Nucleus accumbens (tissue), 56 donors: ENCODE data around the gene SND1.
A peak's percentile ranks its signal among the peaks of the same experiment; 100 is the strongest.
"Not testable (repeated sequence)": the region's sequence is repeated elsewhere in the genome, so short reads cannot be mapped to it uniquely, and the experiment has no call there.

ENCODE experiments used
- DNase-seq, 56 donors: peaks; one replicate each; lab custom pipeline; 2025; lab: John Stamatoyannopoulos, UW

SND1 gene

DNA sequence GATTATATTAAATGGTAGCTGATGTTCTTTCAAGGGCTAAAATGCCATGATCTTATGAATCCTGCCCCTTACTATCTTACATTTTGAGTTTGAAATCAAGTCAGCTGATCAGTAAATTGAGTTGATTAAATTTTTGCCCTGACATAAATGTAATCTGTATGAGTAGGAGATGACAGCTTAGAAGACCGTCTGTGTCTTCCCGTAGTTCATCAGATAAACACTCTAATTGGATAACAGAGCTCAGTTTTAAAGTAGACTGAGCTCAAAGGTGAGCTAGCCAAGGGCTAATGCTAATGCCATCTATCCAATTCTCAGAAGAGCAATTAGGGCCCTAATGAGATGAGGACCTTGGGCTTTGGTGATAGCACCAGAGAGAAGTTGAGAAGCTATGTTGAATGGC, 296.3 kb downstream of the SND1 start:
- DNase-seq: no peak

DNA sequence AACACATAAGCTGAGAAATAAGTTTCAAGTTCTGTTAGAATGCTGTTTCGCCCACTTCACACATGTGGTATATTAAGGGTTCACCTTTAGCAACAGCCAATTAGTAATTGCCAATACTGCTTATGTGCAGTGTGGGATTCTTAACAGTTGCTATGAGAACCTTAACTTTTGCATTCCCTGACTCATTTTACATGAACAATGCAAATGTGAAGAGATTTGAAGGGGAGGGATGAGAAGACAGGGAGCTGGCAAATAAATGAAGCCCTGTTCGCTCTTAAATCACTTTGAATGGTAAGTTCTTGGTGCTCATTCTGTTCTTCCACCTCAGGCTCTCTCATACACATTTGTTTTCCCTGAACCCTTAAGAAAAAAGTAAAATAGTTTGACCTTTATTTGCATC, 296.9 kb downstream of the SND1 start:
- DNase-seq: peak in 1 of 56 donors; percentile 10

- DNase-seq: no peak
Observed at GRCh38 chr7:127949769-127950222, 297.8 kb downstream of the SND1 start.

GRCh38 chr7:127950233-127950935, 298.4 kb downstream of the SND1 start:
- no peak for DNase-seq

- no peak for DNase-seq
Observed at GRCh38 chr7:127953423-127954356, 301.7 kb downstream of the SND1 start.

GRCh38 chr7:127954357-127954748, 302.4 kb downstream of the SND1 start:
- DNase-seq: no peak

DNA sequence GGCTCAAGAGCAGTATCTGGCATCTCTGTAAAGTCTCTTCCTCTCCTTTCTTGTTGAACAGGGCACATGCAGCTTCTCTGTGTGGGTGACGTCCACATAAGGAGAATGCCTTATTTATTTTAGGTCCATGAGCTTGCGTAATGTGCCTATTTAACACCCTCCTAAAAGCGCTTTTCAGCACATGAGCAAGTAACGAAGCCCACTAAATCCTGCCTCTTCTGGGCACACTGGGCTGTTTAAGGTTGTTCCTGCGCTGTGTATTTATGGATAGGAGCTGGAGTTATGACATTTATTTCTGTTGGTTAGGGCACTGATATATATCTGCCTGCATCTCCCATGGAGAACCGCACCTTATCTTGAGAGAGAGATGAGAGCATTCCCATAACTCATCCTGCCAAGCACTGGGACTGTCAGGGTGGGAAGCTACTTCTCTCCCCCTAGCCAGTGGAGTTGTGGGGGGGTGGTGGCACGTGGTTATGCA, 303.1 kb downstream of the SND1 start:
- DNase-seq: no peak

DNA sequence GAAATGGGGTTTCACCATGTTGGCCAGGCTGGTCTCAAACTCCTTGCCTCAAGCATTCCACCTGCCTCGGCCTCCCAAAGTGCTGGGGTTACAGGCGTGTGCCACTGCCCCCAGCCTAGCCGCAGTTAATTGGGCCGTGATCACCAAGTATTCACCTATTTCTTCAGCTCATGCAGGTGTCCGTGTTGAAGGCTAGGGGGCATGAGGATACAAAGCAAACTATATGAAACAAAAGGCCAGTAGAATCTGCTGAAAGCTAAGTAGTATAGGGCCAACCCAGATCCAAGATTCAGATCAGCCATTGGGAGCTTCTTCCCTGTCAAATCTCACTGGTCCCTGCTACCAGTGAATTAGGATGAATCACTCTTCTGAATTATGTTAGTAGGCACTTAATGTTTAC, 305.9 kb downstream of the SND1 start:
- DNase-seq: no peak

DNA sequence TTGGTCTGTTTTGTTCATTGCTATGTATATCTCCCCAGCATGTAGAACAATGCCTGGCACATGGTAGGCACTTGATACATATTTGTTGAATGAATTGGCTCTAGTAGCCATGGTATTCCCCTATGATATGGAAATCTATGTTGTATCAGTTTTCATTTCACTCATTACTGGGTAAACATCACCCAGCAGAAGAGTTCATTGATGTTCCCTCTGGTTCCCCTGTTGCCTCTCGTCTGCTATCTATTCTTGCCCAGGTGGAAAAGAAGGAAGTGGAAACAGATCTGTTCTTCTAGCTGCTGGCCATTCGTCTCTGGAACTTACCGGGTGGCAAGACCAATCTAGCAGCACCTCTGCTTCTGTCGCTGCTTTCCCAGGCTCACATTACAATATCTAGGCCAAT, 307.8 kb downstream of the SND1 start:
- DNase-seq: no peak

GRCh38 chr7:127961786-127962453, 309.9 kb downstream of the SND1 start:
- DNase-seq: no peak

DNA sequence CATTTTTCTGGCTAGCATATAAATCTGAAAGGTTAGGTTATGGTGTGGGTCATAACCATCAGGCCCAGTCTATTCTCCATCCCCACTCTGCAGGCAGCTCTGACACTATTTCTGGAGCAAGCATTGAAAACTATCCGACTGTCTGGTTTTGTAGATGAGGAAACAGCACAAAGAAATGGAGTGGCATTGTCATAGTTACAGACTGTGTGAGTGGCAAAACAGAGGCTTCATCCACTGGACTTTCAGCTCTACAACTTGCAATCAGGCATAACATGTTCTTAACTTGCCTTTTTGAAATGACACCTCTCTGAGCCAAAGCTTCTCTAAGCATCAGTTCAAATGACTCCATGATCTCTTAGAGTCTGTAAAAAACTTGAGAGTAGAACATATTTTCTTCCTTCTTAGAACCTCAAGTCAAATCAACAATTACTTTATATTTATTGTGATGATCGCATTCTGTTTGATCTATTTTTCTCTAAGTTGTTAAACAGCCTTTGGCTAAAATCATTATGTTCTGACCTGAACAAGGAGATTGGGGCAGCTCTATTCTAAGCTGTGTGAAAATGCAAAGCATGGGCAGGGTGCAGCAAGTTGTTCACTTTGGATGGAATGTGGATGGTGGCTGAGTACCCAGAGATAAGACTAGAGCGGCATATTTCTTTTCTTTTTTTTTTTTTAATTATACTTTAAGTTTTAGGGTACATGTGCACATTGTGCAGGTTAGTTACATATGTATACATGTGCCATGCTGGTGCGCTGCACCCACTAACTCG, 310.8 kb downstream of the SND1 start:
- no peak for DNase-seq

DNA sequence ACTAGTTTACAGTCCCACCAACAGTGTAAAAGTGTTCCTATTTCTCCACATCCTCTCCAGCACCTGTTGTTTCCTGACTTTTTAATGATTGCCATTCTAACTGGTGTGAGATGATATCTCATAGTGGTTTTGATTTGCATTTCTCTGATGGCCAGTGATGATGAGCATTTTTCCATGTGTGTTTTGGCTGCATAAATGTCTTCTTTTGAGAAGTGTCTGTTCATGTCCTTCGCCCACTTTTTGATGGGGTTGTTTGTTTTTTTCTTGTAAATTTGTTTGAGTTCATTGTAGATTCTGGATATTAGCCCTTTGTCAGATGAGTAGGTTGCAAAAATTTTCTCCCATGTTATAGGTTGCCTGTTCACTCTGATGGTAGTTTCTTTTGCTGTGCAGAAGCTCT, 311.9 kb downstream of the SND1 start:
- DNase-seq: not testable (repeated sequence)

- DNase-seq: no peak
Observed at GRCh38 chr7:127967281-127967680, 315.3 kb downstream of the SND1 start.

GRCh38 chr7:127968547-127968946, 316.6 kb downstream of the SND1 start:
- no peak for DNase-seq

DNA sequence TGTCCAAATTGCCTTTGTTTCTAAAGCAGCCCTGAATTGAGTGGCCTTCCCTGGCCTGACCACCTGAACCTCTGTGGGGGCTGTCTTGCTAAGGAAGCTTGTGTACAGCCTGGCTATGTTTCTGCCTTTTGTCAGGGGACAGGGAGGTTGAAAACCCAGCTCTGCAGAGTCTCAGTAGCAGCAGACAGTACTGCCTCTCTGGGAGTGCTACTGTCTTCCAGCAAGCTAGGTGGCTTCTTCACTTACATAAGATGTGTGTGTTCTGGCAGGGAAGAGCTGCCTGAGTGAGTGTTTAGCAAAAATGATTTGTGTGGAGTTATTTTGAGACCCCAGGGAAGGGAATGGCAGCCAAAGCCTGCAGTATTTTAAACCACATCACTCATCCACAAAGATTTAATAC, 321.8 kb downstream of the SND1 start:
- peak in 1 of 56 donors; percentile 19 for DNase-seq

- DNase-seq: no peak
Observed at GRCh38 chr7:127974446-127975035, 322.5 kb downstream of the SND1 start.

DNA sequence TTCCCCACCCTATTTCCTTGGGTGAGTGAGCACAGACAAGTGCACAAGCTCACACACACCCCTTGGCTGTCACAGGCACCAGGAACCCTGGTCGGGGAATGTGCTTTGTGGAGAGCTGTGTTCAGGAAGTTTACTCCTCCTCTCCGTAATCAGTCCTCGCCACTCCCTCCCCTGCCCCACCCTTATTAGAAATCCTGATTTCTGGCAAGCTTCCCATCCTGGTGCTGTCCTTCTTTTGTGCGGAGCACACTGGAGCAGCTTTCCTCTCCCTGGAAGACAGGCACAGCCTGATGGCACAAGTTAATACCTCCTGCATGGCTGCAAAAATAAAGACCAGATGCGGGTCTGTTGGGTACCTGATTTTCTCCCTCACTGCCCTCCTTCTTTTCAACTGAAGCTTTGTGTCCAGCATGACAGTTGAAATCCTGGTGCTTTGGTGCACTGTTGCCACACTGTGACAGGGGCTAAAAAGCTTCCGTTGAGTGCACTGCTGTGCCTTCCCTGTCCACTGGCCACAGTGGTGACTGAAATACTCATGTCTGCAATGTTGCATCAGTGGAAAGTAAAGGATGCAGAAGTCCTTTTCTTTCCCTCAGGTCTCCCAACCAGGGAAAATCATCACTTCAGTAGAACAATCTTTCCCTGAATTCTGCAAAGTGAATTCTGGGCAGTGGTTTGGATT, 324.2 kb downstream of the SND1 start:
- DNase-seq: no peak

GRCh38 chr7:127976738-127977120, 324.7 kb downstream of the SND1 start:
- peak in 2 of 56 donors; percentile 15 to 58 for DNase-seq

DNA sequence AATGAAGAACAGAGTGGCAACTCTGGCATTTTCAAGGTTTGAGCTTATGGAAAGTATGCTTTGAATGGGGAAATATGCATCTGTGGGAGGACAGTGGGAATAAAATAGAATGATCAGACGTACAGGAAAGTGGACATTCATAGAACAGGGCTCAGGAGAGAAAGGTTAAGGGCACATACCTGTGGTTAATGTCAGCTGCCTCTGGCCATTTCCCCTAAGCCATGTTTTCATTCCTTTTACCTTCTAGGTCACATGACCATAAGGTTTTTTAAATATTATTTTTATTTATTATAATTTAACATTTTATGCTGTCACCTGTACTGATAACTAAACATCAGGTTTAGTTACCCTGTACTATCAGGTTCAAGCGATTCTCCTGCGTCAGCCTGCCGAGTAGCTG, 326.4 kb downstream of the SND1 start:
- DNase-seq: no peak
